Measurements from ENCODE around the gene SPAG6.
A peak's percentile ranks its signal among the peaks of the same experiment; 100 is the strongest.

The SPAG6 gene

GRCh38 chr10:22341190-22341925 is 3.9 kb upstream of the SPAG6 start (continued):
- TF ChIP-seq PRDM10 (tag by site-specific recombination; IDR thresholded peaks at IDR 0.05) (peak; percentile 62), ZNF24 (tag by site-specific recombination; IDR thresholded peaks at IDR 0.05) (0 out of 2 replicates have a peak, but pooled peaks have one; percentile 27), ZNF248 (tag by site-specific recombination; IDR thresholded peaks at IDR 0.05) (no peak), BCL11A (tag by site-specific recombination; IDR thresholded peaks at IDR 0.05; ENCODE audit: low read depth) (no peak), PRDM1 (tag by site-specific recombination; IDR thresholded peaks at IDR 0.05) (no peak), ZNF660 (tag by site-specific recombination; IDR thresholded peaks at IDR 0.05) (no peak), ZNF394 (tag by site-specific recombination; IDR thresholded peaks at IDR 0.05; ENCODE audit: borderline replicate concordance) (peak; percentile 43; the same call in 1 of the 2 replicates)

DNA sequence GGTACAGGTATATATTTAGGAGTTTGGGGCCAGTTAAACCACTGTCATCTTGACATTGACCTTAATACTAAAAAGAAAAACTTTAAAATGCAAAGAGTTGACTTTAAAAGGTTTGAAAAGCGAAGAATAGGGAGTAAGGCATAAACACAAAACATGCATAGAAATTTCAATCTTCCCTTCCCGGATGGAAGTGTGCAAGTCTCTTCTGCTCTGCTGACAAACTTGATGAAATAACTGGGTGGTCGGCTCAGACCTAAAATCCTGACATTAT is 3.4 kb upstream of the SPAG6 start:
- ChIA-PET CTCF (interaction anchor here (0.7 kb wide), 1 partner anchor 671 kb away, joined by 3 read pairs; no protein-coding TSS in a partner anchor), POLR2A (interaction anchor here (2.2 kb wide), 1 partner anchor 26 kb away, joined by 19 read pairs; the partner anchor contains the start of gene COMMD3)
- TF ChIP-seq, protein P1, sequence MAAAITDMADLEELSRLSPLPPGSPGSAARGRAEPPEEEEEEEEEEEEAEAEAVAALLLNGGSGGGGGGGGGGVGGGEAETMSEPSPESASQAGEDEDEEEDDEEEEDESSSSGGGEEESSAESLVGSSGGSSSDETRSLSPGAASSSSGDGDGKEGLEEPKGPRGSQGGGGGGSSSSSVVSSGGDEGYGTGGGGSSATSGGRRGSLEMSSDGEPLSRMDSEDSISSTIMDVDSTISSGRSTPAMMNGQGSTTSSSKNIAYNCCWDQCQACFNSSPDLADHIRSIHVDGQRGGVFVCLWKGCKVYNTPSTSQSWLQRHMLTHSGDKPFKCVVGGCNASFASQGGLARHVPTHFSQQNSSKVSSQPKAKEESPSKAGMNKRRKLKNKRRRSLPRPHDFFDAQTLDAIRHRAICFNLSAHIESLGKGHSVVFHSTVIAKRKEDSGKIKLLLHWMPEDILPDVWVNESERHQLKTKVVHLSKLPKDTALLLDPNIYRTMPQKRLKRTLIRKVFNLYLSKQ (tag by site-specific recombination; IDR thresholded peaks at IDR 0.05; ENCODE audit: borderline replicate concordance): no peak
- TF ChIP-seq ZNF324 (tag by site-specific recombination; IDR thresholded peaks at IDR 0.05): no peak
- TF ChIP-seq PATZ1 (tag by site-specific recombination; IDR thresholded peaks at IDR 0.05): no peak
- TF ChIP-seq ZNF560 (tag by site-specific recombination; IDR thresholded peaks at IDR 0.05; ENCODE audit: borderline replicate concordance): no peak
- TF ChIP-seq BCL11B (tag by site-specific recombination; IDR thresholded peaks at IDR 0.05; ENCODE audit: low read depth): no peak
- TF ChIP-seq, protein P2, sequence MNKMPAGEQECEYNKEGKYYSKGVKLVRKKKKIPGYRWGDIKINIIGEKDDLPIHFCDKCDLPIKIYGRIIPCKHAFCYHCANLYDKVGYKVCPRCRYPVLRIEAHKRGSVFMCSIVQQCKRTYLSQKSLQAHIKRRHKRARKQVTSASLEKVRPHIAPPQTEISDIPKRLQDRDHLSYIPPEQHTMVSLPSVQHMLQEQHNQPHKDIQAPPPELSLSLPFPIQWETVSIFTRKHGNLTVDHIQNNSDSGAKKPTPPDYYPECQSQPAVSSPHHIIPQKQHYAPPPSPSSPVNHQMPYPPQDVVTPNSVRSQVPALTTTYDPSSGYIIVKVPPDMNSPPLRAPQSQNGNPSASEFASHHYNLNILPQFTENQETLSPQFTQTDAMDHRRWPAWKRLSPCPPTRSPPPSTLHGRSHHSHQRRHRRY (tag by site-specific recombination; IDR thresholded peaks at IDR 0.05): no peak
- no peak for TF ChIP-seq ZNF2 (tag by site-specific recombination; IDR thresholded peaks at IDR 0.05)
- TF ChIP-seq, protein P3, sequence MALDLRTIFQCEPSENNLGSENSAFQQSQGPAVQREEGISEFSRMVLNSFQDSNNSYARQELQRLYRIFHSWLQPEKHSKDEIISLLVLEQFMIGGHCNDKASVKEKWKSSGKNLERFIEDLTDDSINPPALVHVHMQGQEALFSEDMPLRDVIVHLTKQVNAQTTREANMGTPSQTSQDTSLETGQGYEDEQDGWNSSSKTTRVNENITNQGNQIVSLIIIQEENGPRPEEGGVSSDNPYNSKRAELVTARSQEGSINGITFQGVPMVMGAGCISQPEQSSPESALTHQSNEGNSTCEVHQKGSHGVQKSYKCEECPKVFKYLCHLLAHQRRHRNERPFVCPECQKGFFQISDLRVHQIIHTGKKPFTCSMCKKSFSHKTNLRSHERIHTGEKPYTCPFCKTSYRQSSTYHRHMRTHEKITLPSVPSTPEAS (tag by site-specific recombination; IDR thresholded peaks at IDR 0.05): no peak
- TF ChIP-seq TCF7L2 (IDR thresholded peaks at IDR 0.05; ENCODE audit: borderline replicate concordance, low read depth, low read length): no peak
- TF ChIP-seq YY1 (tag by site-specific recombination; IDR thresholded peaks at IDR 0.05): no peak
- TF ChIP-seq ZNF138 (tag by site-specific recombination; IDR thresholded peaks at IDR 0.05; ENCODE audit: borderline replicate concordance): no peak
- no peak for TF ChIP-seq KLF7 (tag by site-specific recombination; IDR thresholded peaks at IDR 0.05; ENCODE audit: borderline replicate concordance)
- Histone ChIP-seq H3K9me3 (ENCODE audit: control insufficient read depth, insufficient read depth, low read depth, low read length) (no peaks in the 10 kb centered on the region), H3K36me3 (ENCODE audit: control insufficient read depth in 2 of 2, insufficient read depth in 1 of 2, low read length in 2 of 2) (no peaks in the 10 kb centered on the region), H3K27ac (ENCODE audit: extremely low read depth, low read depth, low read length) (no peak overlapping the region), H3K4me3 (ENCODE audit: low read depth, low read length) (no peak overlapping the region), H3K4me1 (ENCODE audit: control insufficient read depth, insufficient read depth, low read length) (peaks cover 6% of the 10 kb centered on the region)

Data from HEK293 (cell line).